NCI-H2171 treated with DMSO at 0.1 percent for 48 hours (cell line): ENCODE results near the gene C19orf12.

ENCODE experiments used
- DNase-seq: peaks from one replicate; lab custom pipeline; 2025; lab: John Stamatoyannopoulos, UW

C19orf12 gene

GRCh38 chr19:29697523-29698261 is 17.4 kb downstream of the C19orf12 start:
- DNase-seq: no peak

GRCh38 chr19:29696565-29696846 is 18.6 kb downstream of the C19orf12 start:
- DNase-seq: peak; percentile 54

GRCh38 chr19:29695765-29696564 is 19.1 kb downstream of the C19orf12 start:
- peak; percentile 54 for DNase-seq

- DNase-seq: peak; percentile 91
Measured at GRCh38 chr19:29694669-29695627, 20.1 kb downstream of the C19orf12 start.

- no peak for DNase-seq
Measured at GRCh38 chr19:29694161-29694560, 20.9 kb downstream of the C19orf12 start.

GRCh38 chr19:29690842-29691241 is 24.2 kb downstream of the C19orf12 start:
- peak; percentile 12 for DNase-seq

- peak; percentile 1 for DNase-seq
Measured at GRCh38 chr19:29687897-29688728, 26.9 kb downstream of the C19orf12 start.

- peak; percentile 43 for DNase-seq
Measured at GRCh38 chr19:29687244-29687896, 27.7 kb downstream of the C19orf12 start.

- DNase-seq: no peak
Measured at GRCh38 chr19:29686285-29686805, 28.7 kb downstream of the C19orf12 start.

GRCh38 chr19:29685326-29685725 is 29.7 kb downstream of the C19orf12 start:
- DNase-seq: no peak

- no peak for DNase-seq
Measured at GRCh38 chr19:29683009-29683408, 32.1 kb downstream of the C19orf12 start.

GRCh38 chr19:29682236-29682895 is 32.7 kb downstream of the C19orf12 start:
- DNase-seq: no peak

GRCh38 chr19:29681422-29682235 is 33.4 kb downstream of the C19orf12 start:
- no peak for DNase-seq

GRCh38 chr19:29680937-29681336 is 34.1 kb downstream of the C19orf12 start:
- DNase-seq: no peak

GRCh38 chr19:29680447-29680846 is 34.6 kb downstream of the C19orf12 start:
- DNase-seq: no peak

GRCh38 chr19:29679598-29680210 is 35.4 kb downstream of the C19orf12 start:
- DNase-seq: no peak

GRCh38 chr19:29678484-29679106 is 36.5 kb downstream of the C19orf12 start:
- DNase-seq: no peak
